Right hindlimb (tissue), 1 donor: ENCODE results near the gene POC1A.
"Not testable (repeated sequence)": the region's sequence is repeated elsewhere in the genome, so short reads cannot be mapped to it uniquely, and the experiment has no call there.

Experiments used
- DNase-seq: peaks from one replicate; pipeline ENCODE4 v3.0.0-alpha.2; 2018

The POC1A gene

GRCh38 chr3:52183786-52184445 lies 29.7 kb upstream of the POC1A start:
- no peak for DNase-seq

- no peak for DNase-seq
Observed at GRCh38 chr3:52182691-52183090, 28.5 kb upstream of the POC1A start.

GRCh38 chr3:52182196-52182595 lies 28.0 kb upstream of the POC1A start:
- no peak for DNase-seq

GRCh38 chr3:52181543-52181942 lies 27.3 kb upstream of the POC1A start:
- DNase-seq: no peak

GRCh38 chr3:52178537-52178936 lies 24.3 kb upstream of the POC1A start:
- no peak for DNase-seq

- DNase-seq: not testable (repeated sequence)
Observed at GRCh38 chr3:52178126-52178525, 23.9 kb upstream of the POC1A start.

GRCh38 chr3:52177701-52178042 lies 23.4 kb upstream of the POC1A start:
- no peak for DNase-seq

- no peak for DNase-seq
Observed at GRCh38 chr3:52176951-52177700, 22.9 kb upstream of the POC1A start.

GRCh38 chr3:52176180-52176752 lies 22.0 kb upstream of the POC1A start:
- DNase-seq: no peak

- no peak for DNase-seq
Observed at GRCh38 chr3:52175416-52176179, 21.4 kb upstream of the POC1A start.

GRCh38 chr3:52174896-52175295 lies 20.7 kb upstream of the POC1A start:
- DNase-seq: no peak

- no peak for DNase-seq
Observed at GRCh38 chr3:52173101-52173500, 18.9 kb upstream of the POC1A start.

- DNase-seq: no peak
Observed at GRCh38 chr3:52172262-52172757, 18.1 kb upstream of the POC1A start.

- no peak for DNase-seq
Observed at GRCh38 chr3:52171514-52172261, 17.5 kb upstream of the POC1A start.

GRCh38 chr3:52170217-52170616 lies 16.0 kb upstream of the POC1A start:
- DNase-seq: not testable (repeated sequence)

GRCh38 chr3:52167240-52167639 lies 13.0 kb upstream of the POC1A start:
- no peak for DNase-seq

- DNase-seq: no peak
Observed at GRCh38 chr3:52162250-52162872, 8.1 kb upstream of the POC1A start.

GRCh38 chr3:52159503-52159902 lies 5.3 kb upstream of the POC1A start:
- DNase-seq: no peak

GRCh38 chr3:52155912-52156311 lies 1.7 kb upstream of the POC1A start:
- no peak for DNase-seq

- no peak for DNase-seq
Observed at GRCh38 chr3:52153389-52154096, 680 bp downstream of the POC1A start.

GRCh38 chr3:52151991-52152390 lies 2.2 kb downstream of the POC1A start:
- not testable (repeated sequence) for DNase-seq
